HG02870 (cell line): ENCODE measurements around the gene BARHL2.

Source experiments
- ATAC-seq: cut with Tn5 transposase; IDR thresholded peaks from one replicate; pipeline ENCODE4 v1.9.1; 2021; ENCODE audit warnings: mild to moderate bottlenecking, moderate library complexity; ENCODE audit not compliant: unreplicated experiment

The BARHL2 gene

DNA sequence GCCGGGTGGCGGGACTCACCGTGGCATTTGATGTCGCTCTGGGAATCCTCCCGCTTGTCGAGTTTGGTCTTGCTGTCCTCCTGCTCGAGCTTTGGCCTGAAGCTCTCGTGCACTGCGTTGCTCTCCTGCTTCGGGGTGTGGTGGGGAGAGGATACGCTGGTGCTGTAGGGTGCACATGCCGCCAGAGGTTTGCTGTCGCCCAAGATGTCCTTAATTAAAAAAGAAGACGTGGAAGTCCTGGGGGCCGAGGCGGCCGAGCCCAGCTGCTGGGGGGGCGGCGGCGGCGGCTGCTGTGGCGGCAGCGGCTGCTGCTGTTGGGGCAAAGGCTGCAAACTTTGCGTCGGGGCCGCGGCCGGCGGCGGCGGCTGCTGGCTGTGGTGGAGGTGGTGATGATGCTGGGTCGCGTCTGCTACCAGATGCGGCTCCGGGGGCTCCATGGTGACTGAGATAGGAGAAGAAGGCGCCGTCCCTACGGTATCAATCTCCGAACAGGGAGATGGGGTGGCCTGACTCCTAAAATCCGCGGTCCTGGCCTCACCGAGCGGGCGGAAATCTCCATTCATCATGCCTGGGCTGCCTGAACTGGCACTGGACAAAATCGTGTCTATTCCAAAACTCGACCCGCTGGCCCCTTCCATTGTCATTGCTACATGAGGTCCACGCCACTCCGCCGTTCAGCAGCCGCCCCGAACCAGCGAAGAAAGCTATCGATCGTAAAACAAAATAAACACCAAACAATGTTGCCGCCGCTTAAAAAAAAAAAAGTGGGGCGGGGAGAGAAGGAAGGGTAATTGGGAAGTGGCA is at the start of gene BARHL2:
TSS of gene BARHL2 (minus strand) at position 751 of the 804 bp plus-strand sequence. CDS start at position 644, 107 bp downstream.
- ATAC-seq, result no peak

DNA sequence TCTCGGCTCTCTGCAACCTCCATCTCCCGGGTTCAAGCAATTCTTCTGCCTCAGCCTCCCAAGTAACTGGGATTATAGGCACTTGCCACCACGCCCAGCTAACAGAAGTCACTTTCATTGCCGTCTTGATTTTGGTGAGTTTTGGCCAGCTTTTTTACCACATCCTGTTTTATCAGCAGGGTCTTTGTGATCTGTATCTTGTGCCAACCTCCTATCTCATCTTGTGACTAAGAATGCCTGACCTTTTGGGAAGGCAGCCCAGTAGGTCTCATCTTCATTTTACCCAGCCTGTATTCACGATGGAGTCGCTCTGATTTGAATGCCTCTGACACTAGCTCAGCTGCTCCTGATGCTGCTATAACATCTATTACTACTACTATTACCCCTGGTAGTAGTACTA is 46.8 kb upstream of the BARHL2 start:
- ATAC-seq, result no peak

DNA sequence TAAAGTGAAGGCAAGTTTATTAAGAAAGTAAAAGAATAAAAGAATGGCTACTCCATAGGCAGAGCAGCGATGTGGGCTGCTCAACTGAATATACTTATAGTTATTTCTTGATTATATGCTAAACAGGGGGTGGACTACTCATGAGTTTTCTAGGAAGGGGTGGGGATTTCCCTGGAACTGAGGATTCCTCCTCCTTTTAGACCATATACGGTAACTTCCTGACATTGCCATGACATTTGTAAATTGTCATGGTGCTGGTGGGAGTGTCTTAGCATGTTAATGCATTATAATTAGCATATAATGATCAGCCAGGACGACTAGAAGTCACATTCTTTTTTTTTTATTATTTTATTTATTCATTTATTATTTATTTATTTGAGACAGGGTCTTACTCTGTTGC is 46.4 kb upstream of the BARHL2 start:
- no peak for ATAC-seq

DNA sequence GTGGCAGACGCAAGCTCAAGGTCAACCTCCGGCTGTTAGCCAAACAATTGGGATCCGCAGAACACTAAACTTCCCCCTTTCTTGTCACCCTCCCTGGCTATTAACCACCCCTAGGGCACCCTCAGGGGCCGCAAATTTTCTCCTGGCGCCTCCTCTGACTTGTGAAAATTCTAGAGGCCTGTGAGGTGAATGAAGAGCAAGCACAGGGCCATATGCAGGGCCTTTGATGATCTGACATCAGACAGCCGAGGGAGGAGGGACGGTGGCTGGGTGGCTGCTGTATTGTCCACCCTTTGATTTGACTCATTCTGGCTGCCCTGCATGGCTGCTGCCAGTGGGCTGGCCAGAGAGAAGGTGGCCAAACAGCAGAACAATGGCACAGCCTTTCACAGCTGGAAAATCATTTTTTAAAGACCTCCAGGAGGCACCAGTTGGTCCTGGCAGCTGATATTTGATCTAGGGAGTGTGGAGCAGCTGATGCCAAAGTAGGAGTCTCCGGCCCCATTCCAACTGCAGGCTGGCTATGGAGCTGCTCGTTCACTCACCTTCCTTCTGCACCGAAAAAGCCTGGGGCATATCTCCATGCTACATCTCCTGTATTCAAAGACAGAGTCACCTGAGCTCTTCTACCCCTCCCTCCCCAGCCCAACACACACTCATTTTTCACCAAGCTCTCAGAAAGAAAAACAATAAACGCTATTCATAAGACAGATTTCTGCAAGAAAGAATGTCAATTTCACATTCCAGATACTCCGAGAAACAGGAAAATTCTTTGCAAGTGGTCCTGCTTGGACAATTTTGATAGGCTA is 44.9 kb upstream of the BARHL2 start:
- no peak for ATAC-seq

DNA sequence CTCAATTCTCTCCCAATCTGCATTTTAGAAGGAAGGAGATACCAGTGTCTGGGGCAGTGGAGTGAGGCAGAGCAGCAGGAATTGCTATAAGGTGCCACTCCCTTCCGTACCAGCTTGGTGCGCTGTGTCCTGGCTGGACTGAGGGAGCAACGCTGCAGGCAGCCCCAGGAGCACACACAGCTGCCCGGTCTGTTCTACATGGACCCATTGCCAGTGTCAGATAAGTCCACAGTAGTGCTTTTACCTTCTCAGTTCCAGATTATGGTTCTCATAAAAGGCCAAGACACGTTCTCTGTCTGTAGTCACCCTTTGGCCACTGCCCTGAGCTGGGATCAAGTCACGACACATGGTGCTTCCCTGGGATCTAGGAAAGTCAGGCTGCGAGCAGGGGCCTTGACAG is 44.1 kb upstream of the BARHL2 start:
- no peak for ATAC-seq

DNA sequence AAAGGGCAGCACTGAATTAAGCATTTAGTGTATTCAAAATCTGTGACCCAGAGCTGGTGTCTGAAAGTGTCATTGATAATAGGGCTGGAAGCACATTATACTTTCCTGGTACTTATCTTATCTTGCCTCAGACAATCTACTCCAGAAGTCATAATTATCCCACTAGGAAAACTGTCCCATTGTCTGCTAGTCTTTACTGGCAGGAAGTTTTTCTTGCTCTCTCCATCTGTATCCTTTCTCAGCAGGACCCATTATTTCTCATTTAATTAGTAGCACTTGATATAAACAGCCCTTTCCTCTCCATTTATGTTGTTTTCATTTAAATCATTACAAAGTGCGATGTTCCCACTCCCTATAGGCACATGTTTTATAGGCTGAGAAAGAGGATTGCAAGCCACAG is 36.5 kb upstream of the BARHL2 start:
- no peak for ATAC-seq

DNA sequence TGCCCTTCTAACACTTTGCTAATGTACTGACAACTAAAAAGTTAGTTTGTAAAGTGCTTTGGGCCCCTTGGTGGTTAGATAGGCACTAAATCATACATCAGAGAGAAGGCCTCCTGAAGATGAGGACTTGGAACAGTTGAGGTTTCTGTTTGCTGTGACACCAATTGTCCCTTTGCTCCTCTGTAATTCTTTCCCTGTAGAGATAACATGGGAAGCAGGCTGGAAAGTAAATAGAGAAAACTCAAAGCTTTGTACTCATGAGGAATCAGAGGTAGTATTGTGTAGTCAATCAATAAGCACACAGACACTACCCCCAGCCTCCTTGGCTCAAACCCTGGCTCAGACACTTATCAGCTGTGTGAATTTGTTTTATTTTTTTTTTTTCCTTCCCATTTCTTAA is 31.6 kb upstream of the BARHL2 start:
- no peak for ATAC-seq

DNA sequence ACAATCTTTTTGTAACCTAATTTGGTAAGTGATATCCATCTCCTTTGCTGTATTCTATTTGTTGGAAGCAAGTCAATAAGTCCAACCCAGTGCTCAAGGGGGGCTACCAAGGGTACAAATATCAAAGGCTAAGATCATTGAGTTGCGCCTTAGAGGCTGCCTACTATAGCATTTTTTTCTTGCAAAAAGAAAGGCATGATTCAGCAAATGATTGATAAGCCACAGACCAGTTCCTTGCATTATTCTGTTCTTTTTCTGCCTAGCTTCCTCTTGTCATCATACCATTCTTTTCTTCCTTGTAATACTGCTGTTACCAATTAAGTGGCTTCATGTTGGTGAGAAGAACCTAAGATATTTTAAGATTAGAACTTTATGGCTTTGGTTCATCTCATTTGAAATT is 29.8 kb upstream of the BARHL2 start:
- ATAC-seq, result no peak

DNA sequence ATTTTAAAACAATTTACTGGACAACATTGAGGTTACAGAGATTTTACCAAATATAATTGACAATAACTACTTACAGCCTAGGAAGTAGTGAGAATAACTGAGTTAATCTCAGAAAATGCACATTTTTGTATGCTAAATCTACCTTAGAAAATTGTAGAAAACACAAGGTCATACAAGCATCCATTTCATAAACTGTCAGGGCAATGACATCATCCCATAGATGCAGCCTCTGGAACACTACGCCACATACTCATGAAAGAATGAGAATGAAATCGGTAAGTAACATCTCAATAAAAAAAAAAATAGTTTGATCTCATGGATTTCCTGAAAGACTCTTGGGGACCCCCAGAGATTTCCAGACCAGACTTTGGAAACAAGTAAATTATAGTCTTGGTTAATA is 28.9 kb upstream of the BARHL2 start:
- ATAC-seq, result no peak

DNA sequence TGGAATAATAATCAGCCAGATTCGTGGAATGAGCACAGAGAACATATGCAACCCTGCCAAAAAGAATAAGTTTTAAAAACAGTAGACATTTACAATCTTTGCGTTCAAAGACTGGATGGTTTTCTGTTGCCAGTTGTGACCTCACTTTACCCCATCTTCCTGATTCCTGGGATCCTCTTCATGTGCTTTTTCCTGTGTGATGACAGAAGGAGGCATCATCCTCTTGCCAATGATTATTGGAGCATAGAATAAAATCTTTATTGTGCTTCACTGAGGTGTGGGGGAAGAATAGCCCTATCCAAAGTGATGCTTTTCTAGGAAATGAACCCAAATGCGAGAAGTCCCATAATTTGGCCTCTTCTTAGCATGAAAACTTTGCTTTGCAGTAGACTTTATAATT is 15.0 kb upstream of the BARHL2 start:
- ATAC-seq, result no peak

DNA sequence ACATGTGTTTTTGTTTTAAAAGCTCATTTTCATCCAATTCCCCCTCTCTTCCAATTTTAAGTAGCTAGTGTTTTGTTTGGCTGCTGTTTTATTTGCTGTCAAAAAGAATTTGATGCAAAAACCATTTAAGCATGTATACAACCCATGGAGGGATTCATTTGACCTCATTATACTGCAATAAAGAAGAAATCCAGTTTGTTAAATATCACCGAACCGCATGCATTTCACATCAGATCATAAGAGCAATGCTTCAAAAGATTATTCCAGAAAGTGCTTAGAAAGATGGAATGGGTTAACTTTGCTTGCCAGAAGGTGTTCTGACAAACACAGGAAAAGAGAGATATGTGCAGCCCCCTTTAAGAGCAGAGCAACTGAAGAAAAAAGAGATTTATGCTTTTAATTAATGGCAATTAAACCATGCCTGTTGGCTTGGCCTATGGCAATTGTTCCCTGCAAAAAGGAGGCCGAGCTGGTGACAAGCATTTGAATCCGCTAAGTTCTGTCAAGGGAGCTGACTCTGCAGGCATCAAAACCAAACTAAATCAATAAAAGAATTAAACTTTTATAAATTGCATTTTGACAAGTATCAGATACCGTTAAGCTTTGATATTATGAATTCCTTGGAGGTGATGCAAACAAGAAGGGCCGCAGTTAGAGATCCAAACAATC is 14.4 kb upstream of the BARHL2 start:
- ATAC-seq, result no peak

DNA sequence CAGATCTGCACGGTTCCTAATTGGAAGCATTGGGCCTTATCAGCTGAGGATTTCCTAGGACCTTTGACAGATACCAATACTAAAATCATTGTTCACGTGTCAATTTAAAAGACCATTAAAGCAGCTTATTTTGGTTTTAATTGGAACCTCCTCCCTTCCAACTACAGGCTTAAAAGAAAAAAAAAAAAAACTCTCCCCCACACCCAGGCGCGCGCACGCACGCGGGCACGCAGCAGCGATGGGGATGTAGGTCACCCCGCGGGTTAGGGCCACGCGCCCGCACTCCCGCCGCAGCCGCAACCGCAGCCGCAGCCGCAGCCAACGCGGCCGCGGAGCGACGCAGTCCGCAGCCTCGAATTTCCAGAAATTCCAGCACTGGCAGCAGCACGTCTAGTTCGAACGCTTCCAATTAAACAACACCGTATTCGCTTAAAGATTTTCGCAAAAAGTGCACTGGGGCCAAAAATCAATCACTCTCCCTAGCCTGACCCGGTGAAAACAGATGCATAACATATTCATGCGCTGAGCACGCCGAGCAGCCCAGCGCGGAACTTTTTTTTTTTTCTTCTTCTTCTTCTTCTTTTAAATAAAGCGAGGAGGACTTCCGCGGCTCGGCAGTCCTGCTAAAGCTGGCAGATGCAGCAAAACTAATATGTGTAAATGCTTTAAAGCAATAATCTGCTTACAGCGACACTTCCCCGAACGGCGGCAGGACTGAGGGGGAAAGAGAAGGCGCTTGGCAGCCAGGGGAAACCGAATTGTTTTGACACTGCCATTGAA is 13.3 kb upstream of the BARHL2 start:
- ATAC-seq, result no peak

DNA sequence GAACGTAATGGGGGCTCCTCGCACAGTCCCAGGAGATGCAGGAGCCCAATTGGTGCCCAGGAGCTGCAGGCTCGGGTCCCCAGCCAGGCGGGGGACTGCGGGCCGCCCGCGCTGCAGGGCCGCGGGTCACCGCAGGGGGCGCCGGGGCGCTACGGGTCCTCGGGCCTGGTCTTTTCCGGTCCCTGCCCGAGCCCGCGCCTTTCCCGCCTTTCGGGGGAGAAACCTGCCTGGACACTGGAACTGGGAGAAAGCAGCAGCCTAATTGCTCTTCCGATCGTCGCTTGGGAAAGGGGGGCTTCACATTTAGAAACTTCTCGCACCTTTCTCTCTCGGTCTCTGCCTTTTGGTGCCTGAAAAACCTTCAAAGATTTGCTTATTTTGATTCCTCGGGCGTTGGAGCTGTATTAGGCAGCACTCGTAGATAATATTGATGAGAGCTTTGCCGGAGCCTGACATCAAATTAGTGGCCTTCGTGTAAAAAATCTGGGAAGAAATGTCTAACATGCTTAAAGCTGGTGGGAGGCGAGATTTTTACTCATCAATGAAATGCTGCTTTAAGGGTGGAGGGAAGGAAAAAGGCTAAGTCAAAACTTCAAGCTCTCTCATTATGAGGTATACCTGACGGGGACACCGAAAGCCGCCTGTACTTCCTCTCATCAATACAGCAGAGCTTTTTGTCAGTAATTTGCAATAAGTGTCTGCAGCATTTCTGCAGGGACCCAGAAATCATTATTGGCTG is 12.6 kb upstream of the BARHL2 start:
- ATAC-seq, result no peak

DNA sequence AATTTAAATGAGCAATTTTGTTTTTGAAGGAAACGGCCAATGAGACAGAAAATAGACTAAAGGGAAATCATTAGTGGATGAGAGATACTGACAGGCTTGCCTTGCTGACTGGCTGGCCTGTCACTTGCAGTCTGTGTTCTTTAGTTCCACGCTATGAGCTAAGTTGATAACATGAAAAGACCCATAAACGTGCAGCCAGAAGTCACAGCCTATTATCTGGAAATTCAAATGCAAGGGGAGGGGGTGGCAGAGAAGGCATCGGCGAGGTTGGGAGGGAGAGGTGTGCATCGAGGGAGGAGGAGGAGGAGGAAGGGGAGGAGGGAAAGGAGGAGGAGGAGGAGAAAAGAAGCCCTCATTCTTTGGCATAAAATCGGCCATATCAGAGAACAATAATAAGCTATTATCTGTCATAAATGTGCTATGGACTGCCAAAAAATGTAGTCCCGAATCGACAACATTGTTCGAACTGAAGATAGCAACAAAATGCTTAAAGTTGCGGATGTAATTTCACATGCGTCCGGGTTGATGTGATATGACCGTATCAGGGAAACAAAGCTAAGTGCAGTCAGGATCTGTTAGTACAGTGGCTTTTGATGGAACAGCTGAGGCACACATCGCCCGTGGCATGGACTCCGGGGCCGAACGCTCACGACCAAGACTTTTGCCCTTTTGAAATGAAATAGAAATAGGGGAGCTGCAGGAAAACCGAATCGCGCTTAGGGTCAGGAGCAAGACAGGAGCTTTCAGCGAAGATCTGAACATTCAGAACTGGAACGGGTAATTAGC is 11.6 kb upstream of the BARHL2 start:
- ATAC-seq, result no peak

DNA sequence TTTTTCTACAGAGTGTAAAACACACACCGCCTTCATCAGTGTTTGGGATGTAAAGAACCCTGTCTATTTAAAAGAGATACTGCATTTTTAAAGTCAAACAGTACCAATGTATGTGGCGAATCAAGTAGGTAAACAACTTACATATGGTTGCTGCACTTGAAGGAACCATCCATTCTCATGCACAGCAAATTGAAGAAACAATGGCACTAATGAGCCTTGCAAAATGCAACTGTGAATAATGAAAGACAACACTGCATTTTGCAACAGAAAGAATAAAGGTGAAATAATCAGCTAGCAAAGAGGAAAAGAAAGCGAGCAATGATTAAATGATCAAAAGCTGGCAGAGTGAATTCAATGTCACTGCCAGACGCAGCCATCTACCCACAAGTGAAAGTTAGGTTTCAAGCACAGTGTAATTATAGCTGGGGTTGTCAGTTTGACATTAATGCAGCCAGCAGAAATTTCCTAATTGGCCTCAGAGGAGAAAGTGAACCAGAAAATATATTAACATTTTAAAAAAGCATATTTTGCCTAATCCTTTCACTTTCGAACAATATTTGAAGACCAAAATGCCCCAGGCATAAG is 10.9 kb upstream of the BARHL2 start:
- ATAC-seq, result no peak

DNA sequence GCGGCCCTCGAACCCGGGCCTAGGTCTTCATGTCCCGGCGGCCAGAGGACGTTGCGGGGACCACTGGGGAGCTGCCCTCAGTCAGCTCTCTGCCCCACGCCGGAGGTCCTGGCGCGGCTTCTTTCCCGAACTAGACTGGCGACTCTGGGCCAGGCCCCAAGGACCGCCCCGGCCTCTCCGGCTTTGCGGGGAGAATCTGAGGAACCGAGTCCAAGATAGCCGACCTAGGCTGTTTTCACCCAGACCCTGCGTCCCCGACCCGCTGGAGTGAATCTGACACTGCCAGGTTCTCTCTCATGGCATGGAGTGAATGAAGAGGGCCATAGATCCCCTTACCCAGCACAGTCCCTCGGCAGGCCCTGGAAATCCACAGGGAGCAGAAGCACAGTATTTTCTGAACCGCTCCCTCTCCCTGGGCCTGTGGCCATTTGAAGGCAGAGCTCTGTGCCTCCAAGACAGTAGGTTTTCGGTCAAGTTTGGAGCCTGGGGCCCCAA is 9.9 kb upstream of the BARHL2 start:
- no peak for ATAC-seq

DNA sequence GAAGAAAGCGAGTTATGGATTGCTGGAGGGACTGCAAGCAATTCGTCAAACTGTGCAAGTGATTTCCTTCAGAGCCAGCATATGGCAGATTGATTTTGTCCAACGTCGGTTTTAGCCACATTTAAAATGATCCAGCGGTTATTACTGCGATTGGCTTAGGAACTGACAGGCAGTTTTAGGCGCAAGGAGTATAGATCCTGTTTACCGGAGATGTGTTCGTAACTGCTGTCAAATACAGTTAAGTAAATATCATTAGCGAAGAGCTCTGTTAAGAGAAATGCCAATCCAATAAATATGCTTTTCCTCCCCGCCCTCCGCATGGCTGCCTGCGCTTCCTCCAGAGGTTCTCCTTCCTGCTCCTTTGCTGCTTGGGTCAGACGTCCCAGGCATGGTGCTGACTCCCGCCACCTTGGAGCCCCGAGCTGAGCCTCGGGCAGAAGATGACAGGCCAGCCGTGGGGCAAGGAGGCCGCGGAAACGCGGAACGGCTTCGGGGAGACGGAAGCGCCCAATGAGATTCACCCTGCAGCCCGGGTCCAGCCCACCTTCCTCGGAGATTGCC is 9.4 kb upstream of the BARHL2 start:
- ATAC-seq, result no peak

DNA sequence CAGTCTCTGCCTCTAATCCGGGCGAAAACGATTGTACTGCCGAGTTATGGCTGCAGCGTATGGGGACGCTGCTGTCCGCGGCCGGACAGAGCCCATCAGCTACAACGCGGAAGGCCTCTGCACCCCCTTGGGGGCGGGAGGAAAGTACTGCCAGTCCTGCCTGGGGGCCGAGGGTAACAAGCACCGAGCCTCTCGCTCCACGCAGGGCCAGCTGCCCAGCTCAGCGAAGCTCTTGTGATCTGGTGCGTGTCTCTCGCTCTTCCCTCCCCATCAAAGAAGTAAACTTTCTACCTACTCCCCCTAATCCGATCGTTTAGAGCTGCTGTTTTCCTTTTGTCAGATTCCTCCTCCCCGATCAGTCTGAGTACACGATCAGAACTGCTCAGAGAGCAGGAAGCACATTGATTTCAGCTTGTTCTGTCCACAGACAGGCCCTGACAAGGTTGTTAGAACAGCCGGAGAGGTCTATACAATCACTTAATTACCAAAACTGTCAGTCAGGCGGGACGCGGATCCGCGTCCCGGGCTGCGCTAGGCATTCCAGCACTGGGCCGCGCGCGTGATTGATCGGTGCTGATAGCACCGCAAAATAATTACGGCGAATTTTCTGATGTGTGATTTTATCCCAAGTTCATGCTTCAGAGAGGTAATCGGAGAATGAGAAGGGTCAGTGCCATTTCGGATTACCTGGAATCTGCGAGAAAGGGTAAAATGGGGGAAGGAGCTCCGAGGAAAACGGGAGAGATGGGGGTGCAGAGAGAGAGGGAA is 8.7 kb upstream of the BARHL2 start:
- no peak for ATAC-seq
